HG03175 (cell line): ENCODE results near the gene MYOM3.
"Not testable (repeated sequence)": the region's sequence is repeated elsewhere in the genome, so short reads cannot be mapped to it uniquely, and the experiment has no call there.

Source experiments
- ATAC-seq: cut with Tn5 transposase; IDR thresholded peaks from one replicate; pipeline ENCODE4 v1.9.1; 2021; ENCODE audit warnings: mild to moderate bottlenecking, moderate library complexity; ENCODE audit not compliant: unreplicated experiment

Gene MYOM3

GRCh38 chr1:24045771-24046170, 66.2 kb downstream of the MYOM3 start:
- ATAC-seq: no peak

GRCh38 chr1:24044672-24045071, 67.3 kb downstream of the MYOM3 start:
- ATAC-seq: not testable (repeated sequence)

GRCh38 chr1:24043345-24044032, 68.4 kb downstream of the MYOM3 start:
- no peak for ATAC-seq

GRCh38 chr1:24042315-24042714, 69.6 kb downstream of the MYOM3 start:
- no peak for ATAC-seq

- ATAC-seq: no peak
These were observed 75.8 kb downstream of the MYOM3 start for GRCh38 chr1:24036088-24036487.

- no peak for ATAC-seq
These were observed 79.0 kb downstream of the MYOM3 start for GRCh38 chr1:24032981-24033380.

GRCh38 chr1:24030976-24031516, 80.9 kb downstream of the MYOM3 start:
- not testable (repeated sequence) for ATAC-seq

- ATAC-seq: no peak
These were observed 84.0 kb downstream of the MYOM3 start for GRCh38 chr1:24027838-24028468.

- no peak for ATAC-seq
These were observed 89.2 kb downstream of the MYOM3 start for GRCh38 chr1:24022581-24023361.

GRCh38 chr1:24021403-24022266, 90.3 kb downstream of the MYOM3 start:
- ATAC-seq: no peak

- no peak for ATAC-seq
These were observed 91.5 kb downstream of the MYOM3 start for GRCh38 chr1:24020470-24020869.

- no peak for ATAC-seq
These were observed 91.9 kb downstream of the MYOM3 start for GRCh38 chr1:24020025-24020424.

- ATAC-seq: no peak
These were observed 93.0 kb downstream of the MYOM3 start for GRCh38 chr1:24018611-24019580.

- no peak for ATAC-seq
These were observed 96.4 kb downstream of the MYOM3 start for GRCh38 chr1:24015221-24016210.

- not testable (repeated sequence) for ATAC-seq
These were observed 99.1 kb downstream of the MYOM3 start for GRCh38 chr1:24012878-24013277.

- no peak for ATAC-seq
These were observed 101.3 kb downstream of the MYOM3 start for GRCh38 chr1:24010650-24011049.

- no peak for ATAC-seq
These were observed 102.5 kb downstream of the MYOM3 start for GRCh38 chr1:24009406-24009805.

GRCh38 chr1:24008574-24009184, 103.3 kb downstream of the MYOM3 start:
- ATAC-seq: not testable (repeated sequence)
